22Rv1 (cell line): ENCODE data around the gene CDC42EP4.

Experiments
- H3K27ac ChIP-seq: fragments of 450-650 bp; 2 replicates; pipeline ENCODE4 v1.5.1; 2017
- CTCF ChIP-seq: fragments of 450-650 bp; IDR thresholded peaks from 2 replicates; pipeline ENCODE4 v1.5.1; 2017; ENCODE audit warnings: mild to moderate bottlenecking
- ZFX ChIP-seq: fragments of 450-650 bp; IDR thresholded peaks from 2 replicates; pipeline ENCODE4 v1.6.1; 2017; ENCODE audit warnings: antibody characterized with exemption, borderline replicate concordance

CDC42EP4 gene

GRCh38 chr17:73237714-73238113 lies 74.1 kb downstream of the CDC42EP4 start:
- no peak for TF ChIP-seq ZFX
- no peak for TF ChIP-seq CTCF
- no peak overlapping the region for H3K27ac ChIP-seq

- TF ChIP-seq CTCF (no peak), ZFX (no peak)
- no peak overlapping the region for H3K27ac ChIP-seq
These were observed 77.1 kb downstream of the CDC42EP4 start for GRCh38 chr17:73234736-73235135.
